GM21381 (cell line): Measurements from ENCODE around the gene PSENEN.
"Not testable (repeated sequence)": the region's sequence is repeated elsewhere in the genome, so short reads cannot be mapped to it uniquely, and the experiment has no call there.

ENCODE experiments used
- ATAC-seq: cut with Tn5 transposase; IDR thresholded peaks from one replicate; pipeline ENCODE4 v1.9.1; 2021; ENCODE audit warnings: mild to moderate bottlenecking, moderate library complexity; ENCODE audit not compliant: unreplicated experiment

PSENEN gene

GRCh38 chr19:35718345-35719041, 27.0 kb upstream of the PSENEN start:
- no peak for ATAC-seq

- ATAC-seq = no peak
Measured at GRCh38 chr19:35719402-35720162, 25.9 kb upstream of the PSENEN start.

DNA sequence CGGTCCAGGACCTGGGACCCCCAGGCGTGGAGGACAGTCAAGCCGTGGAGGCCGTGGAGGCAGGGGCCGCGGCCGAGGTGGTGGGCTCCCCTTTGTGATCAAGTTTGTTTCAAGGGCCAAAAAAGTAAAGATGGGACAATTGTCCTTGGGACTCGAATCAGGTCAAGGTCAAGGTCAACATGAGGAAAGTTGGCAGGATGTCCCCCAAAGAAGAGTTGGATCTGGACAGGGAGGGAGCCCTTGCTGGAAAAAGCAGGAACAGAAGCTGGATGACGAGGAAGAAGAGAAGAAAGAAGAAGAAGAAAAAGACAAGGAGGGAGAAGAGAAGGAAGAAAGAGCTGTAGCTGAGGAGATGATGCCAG, 25.3 kb upstream of the PSENEN start:
- ATAC-seq = no peak

DNA sequence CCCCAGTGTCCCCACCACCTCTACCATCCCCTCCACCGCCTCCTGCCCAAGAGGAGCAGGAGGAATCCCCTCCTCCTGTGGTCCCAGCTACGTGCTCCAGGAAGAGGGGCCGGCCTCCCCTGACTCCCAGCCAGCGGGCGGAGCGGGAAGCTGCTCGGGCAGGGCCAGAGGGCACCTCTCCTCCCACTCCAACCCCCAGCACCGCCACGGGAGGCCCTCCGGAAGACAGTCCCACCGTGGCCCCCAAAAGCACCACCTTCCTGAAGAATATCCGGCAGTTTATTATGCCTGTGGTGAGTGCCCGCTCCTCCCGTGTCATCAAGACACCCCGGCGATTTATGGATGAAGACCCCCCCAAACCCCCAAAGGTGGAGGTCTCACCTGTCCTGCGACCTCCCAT, 24.8 kb upstream of the PSENEN start:
- no peak for ATAC-seq

- ATAC-seq = no peak
Measured at GRCh38 chr19:35721374-35721773, 24.1 kb upstream of the PSENEN start.

- no peak for ATAC-seq
Measured at GRCh38 chr19:35722461-35722860, 23.0 kb upstream of the PSENEN start.

DNA sequence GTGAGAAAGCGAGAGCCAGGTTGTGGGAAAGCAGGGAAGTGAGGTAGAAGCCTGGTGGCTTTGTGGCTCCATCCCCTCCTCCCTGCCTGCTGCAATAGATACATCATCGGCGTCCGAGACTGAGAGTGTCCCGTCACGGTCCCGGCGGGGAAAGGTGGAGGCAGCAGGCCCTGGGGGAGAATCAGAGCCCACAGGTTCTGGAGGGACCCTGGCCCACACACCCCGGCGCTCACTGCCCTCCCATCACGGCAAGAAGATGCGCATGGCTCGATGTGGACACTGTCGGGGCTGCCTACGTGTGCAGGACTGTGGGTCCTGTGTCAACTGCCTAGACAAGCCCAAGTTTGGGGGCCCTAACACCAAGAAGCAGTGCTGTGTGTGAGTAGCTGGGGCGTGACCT, 22.6 kb upstream of the PSENEN start:
- ATAC-seq = no peak

DNA sequence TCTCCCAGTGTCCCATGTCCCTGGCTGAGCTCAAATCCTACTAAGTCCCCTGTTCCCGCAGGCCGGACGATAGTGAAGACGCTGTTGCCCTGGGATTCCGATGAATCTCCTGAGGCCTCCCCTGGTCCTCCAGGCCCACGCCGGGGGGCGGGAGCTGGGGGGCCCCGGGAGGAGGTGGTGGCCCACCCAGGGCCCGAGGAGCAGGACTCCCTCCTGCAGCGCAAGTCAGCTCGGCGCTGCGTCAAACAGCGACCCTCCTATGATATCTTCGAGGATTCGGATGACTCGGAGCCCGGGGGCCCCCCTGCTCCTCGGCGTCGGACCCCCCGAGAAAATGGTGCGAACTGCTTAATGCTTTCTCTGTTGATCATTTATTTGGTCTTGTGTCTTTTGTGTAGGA, 21.8 kb upstream of the PSENEN start:
- ATAC-seq = no peak

DNA sequence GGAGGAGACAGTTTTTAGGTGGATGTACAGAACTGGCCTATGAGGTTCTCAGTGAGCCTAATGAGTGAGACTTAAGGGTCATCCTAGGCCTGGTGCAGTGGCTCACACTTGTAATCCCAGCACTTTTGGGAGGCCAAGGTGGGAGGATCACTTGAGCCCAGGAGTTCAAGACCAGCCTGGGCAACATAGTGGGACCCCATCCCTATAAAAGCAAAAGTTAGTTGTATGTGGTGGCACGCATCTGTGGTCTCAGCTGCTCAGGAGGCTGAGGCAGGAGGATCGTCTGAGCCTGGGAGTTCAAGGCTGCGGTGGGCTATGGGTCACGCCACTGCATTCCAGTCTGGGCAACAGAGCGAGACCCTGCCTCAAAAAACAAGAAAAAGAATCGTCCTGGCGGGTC, 21.3 kb upstream of the PSENEN start:
- not testable (repeated sequence) for ATAC-seq

DNA sequence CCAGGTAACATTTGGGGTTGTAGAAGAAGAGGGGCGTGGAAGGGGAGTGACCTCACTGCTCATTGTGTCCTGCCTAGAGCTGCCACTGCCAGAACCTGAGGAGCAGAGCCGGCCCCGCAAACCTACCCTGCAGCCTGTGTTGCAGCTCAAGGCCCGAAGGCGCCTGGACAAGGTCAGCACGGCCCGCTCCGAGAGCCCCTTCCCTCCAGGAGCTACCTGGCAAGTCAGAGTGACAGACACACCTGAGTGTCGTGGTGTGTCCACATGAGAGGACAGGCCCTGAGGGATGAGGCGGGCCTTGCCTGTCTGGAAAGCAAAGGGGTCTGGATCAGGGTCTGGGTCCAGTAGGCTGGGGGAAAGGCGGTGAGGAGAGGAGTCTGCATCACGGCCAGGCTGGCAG, 20.9 kb upstream of the PSENEN start:
- ATAC-seq = no peak

DNA sequence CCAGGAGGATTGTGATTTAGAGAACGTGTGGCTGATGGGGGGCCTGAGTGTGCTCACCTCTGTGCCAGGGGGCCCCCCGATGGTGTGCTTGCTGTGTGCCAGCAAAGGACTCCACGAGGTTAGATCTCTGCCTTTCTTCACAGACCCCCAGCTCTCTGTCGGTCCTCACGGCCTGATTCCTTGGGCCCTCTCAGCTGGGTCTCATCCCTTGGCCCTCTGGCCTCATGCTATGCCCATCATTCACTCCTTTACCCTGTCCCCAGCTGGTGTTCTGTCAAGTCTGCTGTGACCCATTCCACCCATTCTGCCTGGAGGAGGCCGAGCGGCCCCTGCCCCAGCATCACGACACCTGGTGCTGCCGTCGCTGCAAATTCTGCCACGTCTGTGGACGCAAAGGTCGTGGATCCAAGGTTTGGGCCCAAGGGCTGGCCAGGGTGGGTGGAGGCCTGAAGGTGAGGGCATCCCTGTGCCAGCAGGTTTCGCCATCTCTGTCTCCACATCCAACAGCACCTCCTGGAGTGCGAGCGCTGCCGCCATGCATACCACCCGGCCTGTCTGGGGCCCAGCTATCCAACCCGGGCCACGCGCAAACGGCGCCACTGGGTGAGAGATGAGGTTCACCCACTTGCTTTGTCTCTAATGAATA, 20.1 kb upstream of the PSENEN start:
- no peak for ATAC-seq

DNA sequence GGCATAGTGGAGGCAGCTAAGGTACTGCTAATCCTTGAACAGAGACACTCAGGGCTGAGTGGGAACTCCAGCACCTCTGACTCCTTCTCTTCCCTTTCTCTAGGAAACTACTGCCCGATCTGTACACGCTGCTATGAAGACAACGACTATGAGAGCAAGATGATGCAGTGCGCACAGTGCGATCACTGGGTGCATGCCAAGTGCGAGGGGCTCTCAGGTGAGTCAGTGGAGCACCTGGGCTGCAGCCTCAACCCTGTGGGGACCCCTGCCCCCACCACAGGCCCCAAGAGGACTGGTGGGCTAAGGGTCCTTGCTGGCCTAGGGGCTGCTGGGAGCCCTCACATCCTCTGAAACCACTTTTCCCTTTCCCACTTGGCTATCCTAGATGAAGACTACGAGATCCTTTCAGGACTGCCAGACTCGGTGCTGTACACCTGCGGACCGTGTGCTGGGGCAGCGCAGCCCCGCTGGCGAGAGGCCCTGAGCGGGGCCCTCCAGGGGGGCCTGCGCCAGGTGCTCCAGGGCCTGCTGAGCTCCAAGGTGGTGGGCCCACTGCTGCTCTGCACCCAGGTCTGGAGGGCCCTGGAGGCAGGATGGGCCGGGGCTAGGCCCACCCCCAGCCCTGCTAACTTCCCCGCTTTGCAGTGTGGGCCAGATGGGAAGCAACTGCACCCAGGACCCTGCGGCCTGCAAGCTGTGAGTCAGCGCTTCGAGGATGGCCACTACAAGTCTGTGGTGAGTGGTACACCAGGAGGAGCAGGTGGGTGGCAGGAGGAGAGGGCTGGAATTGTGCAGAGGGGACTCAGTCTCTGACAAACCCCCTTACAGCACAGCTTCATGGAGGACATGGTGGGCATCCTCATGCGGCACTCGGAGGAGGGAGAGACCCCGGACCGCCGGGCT, 18.1 kb upstream of the PSENEN start:
- ATAC-seq = no peak

DNA sequence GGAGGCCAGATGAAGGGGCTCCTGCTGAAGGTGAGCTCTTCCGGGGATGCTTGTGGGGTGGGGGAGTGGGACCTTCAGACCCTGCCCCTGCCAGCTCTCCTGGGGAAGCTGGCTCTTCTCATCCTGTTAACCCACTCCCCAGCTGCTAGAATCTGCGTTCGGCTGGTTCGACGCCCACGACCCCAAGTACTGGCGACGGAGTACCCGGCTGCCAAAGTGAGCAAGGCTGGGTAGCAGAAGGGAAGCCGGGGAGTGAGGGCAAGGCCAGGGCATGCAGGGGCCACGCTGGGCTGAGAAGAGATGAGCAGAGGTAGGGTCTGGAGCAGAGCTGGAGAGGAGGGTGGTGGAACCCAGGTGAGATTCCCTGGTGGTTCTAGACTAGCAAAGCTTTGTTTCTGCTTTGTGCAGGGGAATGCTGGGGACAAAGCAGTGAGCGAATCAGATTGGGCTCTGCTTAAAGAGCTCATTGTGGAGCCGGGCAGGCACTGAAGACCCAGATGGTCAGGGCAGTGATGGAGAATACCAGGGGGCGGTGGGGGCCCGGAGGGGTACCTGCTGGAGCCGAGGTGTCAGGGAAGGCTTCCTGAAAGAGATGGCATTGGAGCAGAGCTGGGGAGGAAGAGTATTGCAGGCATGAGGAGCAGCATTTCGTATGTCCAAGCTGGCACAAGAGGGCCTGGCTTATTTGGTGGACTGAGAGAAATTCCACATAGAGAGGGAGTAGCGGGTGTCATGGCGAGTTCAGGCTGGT, 17.3 kb upstream of the PSENEN start:
- no peak for ATAC-seq

DNA sequence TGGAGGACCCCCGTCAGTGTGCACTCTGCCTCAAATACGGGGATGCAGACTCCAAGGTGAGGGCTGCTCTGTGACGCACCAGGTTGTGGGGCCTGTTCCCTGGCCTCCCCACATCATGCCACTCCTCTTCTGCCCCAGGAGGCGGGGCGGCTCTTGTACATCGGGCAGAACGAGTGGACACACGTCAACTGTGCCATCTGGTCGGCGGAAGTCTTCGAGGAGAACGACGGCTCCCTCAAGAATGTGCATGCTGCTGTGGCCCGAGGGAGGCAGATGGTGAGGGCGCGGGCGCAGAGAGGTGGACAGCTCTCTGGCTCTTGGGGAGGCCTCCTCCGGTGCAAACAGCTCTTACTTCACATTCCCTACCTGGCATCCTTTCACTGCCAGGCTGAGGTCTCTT, 16.4 kb upstream of the PSENEN start:
- ATAC-seq = no peak

DNA sequence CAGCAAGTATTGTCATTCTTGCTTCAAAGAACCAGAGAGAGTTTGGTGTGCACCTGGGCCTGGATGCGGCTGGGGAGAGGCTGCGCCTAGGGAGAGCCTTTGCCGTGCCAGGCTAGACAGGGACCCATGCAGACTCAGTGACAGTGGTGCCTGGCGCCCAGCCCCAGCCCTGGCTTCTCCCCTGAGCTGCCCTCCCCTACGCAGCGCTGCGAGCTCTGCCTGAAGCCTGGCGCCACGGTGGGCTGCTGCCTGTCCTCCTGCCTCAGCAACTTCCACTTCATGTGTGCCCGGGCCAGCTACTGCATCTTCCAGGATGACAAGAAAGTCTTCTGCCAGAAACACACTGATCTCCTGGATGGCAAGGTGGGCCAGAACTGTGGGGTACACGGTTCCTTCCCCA, 15.7 kb upstream of the PSENEN start:
- ATAC-seq = no peak

DNA sequence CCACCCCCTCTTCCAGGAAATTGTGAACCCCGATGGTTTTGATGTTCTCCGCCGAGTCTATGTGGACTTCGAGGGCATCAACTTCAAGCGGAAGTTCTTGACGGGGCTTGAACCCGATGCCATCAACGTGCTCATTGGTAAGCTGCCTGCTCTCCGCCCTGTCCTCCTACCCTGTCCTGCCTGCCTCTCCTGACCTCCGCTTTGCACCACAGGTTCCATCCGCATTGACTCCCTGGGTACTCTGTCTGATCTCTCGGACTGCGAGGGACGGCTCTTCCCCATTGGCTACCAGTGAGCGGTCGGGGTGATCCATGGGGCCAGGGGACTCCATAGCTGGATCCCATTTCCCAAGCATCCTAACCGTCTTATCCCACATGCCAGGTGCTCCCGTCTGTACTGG, 15.1 kb upstream of the PSENEN start:
- ATAC-seq = no peak

DNA sequence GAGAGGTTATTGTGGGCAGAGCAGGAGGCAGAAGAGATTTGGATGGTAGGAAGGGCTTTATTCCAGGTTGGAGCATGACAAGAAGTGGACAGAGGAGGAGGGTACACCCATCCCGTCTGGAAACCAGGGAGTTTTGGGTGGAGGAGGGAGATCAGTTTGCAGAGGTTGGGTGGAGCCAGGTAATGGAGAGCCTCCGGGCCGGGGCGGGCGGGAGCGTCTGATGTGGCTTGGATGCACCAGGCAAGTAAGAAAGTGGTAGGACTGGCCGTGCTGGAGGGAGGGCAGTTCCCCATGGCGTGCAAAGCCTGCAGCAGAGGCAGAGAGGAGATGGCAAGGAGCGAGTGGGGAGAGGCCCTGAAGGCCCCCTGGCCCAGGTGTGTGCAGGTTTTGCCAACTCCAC, 14.1 kb upstream of the PSENEN start:
- ATAC-seq = no peak

GRCh38 chr19:35731779-35732405, 13.6 kb upstream of the PSENEN start:
- no peak for ATAC-seq

DNA sequence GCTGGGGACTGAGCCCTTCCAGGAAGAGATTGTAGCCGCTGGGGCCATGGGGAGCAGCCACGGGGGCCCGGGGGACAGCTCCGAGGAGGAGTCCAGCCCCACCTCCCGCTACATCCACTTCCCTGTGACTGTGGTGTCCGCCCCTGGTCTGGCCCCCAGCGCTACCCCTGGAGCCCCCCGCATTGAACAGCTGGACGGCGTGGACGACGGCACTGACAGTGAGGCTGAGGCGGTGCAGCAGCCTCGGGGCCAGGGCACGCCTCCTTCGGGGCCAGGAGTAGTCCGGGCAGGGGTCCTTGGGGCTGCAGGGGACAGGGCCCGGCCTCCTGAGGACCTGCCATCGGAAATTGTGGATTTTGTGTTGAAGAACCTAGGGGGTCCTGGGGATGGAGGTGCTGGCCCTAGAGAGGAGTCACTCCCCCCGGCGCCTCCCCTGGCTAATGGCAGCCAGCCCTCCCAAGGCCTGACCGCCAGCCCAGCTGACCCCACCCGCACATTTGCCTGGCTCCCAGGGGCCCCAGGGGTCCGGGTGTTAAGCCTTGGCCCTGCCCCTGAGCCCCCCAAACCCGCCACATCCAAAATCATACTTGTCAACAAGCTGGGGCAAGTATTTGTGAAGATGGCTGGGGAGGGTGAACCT, 12.8 kb upstream of the PSENEN start:
- no peak for ATAC-seq
